HG03064 (cell line): Measurements from ENCODE around the gene CASP8.

ENCODE experiments used
- ATAC-seq: cut with Tn5 transposase; IDR thresholded peaks from one replicate; pipeline ENCODE4 v1.9.1; 2021; ENCODE audit warnings: low read depth; ENCODE audit not compliant: unreplicated experiment

CASP8 gene

GRCh38 chr2:201320701-201321100, 60.4 kb downstream of the CASP8 start:
- ATAC-seq, result no peak

- no peak for ATAC-seq
Measured at GRCh38 chr2:201322772-201323171, 62.4 kb downstream of the CASP8 start.

- ATAC-seq, result no peak
Measured at GRCh38 chr2:201327678-201328077, 67.3 kb downstream of the CASP8 start.

GRCh38 chr2:201329409-201329808, 69.1 kb downstream of the CASP8 start:
- no peak for ATAC-seq
